ENCODE measurements around the gene POTEG. TPM values are rescaled to one million over a fixed set of nuclear protein-coding genes. Genes with fewer than 3 reads are reported as not detected.
A peak's percentile ranks its signal among the peaks of the same experiment; 100 is the strongest.
"Not testable (repeated sequence)": the region's sequence is repeated elsewhere in the genome, so short reads cannot be mapped to it uniquely, and the experiment has no call there.

The POTEG gene
- not detected in 2 replicates for total RNA-seq (2021)
- percentile 3 among the genes with signal in this experiment for Bru-seq, nascent RNA
- BruChase-seq, experiment 1, labeled RNA remaining after a 2-hour chase = not detected
- BruChase-seq, experiment 2, labeled RNA remaining after a 6-hour chase = percentile 3 among the genes with signal in this experiment
- long read RNA-seq = 0 reads

GRCh38 chr14:19434241-19434640, at the start of gene POTEG:
Gene POTEG, minus strand, starts transcription at chr14:19434341. Its CDS starts 52 bp downstream, at chr14:19434289.
- H3K4me3 ChIP-seq (ENCODE audit: low read depth, low read length, poor library complexity, severe bottlenecking); BruUV-seq (replicated peaks); intact Hi-C loops (cut with micrococcal nuclease; ENCODE audit: unreplicated experiment); H3K4me1 ChIP-seq (ENCODE audit: insufficient read depth, low read length, poor library complexity, severe bottlenecking); H3K36me3 ChIP-seq (ENCODE audit: insufficient read depth, low read length, poor library complexity, severe bottlenecking); POLR2A ChIA-PET (ENCODE audit: low non-redundant PET); CTCF ChIA-PET; H3K9me3 ChIP-seq (ENCODE audit: low read depth, low read length, poor library complexity, severe bottlenecking); H3K27ac ChIP-seq (ENCODE audit: low read depth, low read length, poor library complexity, severe bottlenecking); H3K27me3 ChIP-seq (replicated peaks; ENCODE audit: insufficient read depth, low read depth, low read length, poor library complexity); DNase-seq (ENCODE audit: low spot score): not testable (repeated sequence)

DNA sequence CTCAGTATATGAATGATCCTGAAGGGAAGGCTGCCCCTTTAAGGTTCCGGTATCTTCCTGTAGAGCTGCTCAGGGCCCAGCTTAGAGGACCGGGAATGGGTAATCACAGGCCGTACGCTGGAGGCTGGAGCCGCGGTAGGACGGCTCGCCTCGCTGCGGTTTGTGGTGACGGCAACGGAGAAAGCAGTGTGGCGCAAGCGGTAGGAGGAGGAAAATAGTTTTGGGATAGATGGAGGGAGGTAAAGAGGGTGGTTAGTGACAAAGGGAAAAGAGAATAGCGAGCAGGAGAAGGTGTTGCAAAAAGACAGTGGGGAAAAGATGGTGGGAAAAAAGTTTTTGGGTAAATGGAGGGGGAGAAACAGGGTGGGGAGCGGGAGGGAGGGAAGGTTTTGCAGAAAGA, 48.0 kb upstream of the POTEG start:
- H3K4me3 ChIP-seq (ENCODE audit: low read depth, low read length, poor library complexity, severe bottlenecking); H3K9me3 ChIP-seq (ENCODE audit: low read depth, low read length, poor library complexity, severe bottlenecking); BruUV-seq (replicated peaks); POLR2A ChIA-PET (ENCODE audit: low non-redundant PET); H3K4me1 ChIP-seq (ENCODE audit: insufficient read depth, low read length, poor library complexity, severe bottlenecking); H3K27ac ChIP-seq (ENCODE audit: low read depth, low read length, poor library complexity, severe bottlenecking); CTCF ChIA-PET; DNase-seq (ENCODE audit: low spot score); H3K36me3 ChIP-seq (ENCODE audit: insufficient read depth, low read length, poor library complexity, severe bottlenecking); intact Hi-C loops (cut with micrococcal nuclease; ENCODE audit: unreplicated experiment); H3K27me3 ChIP-seq (replicated peaks; ENCODE audit: insufficient read depth, low read depth, low read length, poor library complexity): not testable (repeated sequence)

- CTCF ChIA-PET; intact Hi-C loops (cut with micrococcal nuclease; ENCODE audit: unreplicated experiment): not testable (repeated sequence)
Measured at GRCh38 chr14:19481421-19481820, 47.3 kb upstream of the POTEG start.

GRCh38 chr14:19480491-19480890, 46.4 kb upstream of the POTEG start:
- CTCF ChIA-PET; H3K4me3 ChIP-seq (ENCODE audit: low read depth, low read length, poor library complexity, severe bottlenecking); H3K4me1 ChIP-seq (ENCODE audit: insufficient read depth, low read length, poor library complexity, severe bottlenecking); H3K9me3 ChIP-seq (ENCODE audit: low read depth, low read length, poor library complexity, severe bottlenecking); H3K27me3 ChIP-seq (replicated peaks; ENCODE audit: insufficient read depth, low read depth, low read length, poor library complexity); intact Hi-C loops (cut with micrococcal nuclease; ENCODE audit: unreplicated experiment); POLR2A ChIA-PET (ENCODE audit: low non-redundant PET); BruUV-seq (replicated peaks); H3K27ac ChIP-seq (ENCODE audit: low read depth, low read length, poor library complexity, severe bottlenecking); H3K36me3 ChIP-seq (ENCODE audit: insufficient read depth, low read length, poor library complexity, severe bottlenecking); DNase-seq (ENCODE audit: low spot score): not testable (repeated sequence)

More at GRCh38 chr14:19481421-19481820, 47.3 kb upstream of the POTEG start:
- H3K27ac ChIP-seq (ENCODE audit: low read depth, low read length, poor library complexity, severe bottlenecking); H3K36me3 ChIP-seq (ENCODE audit: insufficient read depth, low read length, poor library complexity, severe bottlenecking); H3K4me1 ChIP-seq (ENCODE audit: insufficient read depth, low read length, poor library complexity, severe bottlenecking); DNase-seq (ENCODE audit: low spot score); BruUV-seq (replicated peaks); H3K27me3 ChIP-seq (replicated peaks; ENCODE audit: insufficient read depth, low read depth, low read length, poor library complexity); H3K9me3 ChIP-seq (ENCODE audit: low read depth, low read length, poor library complexity, severe bottlenecking); POLR2A ChIA-PET (ENCODE audit: low non-redundant PET); H3K4me3 ChIP-seq (ENCODE audit: low read depth, low read length, poor library complexity, severe bottlenecking): not testable (repeated sequence)

GRCh38 chr14:19445761-19446160, 11.6 kb upstream of the POTEG start:
- H3K4me3 ChIP-seq (ENCODE audit: low read depth, low read length, poor library complexity, severe bottlenecking); intact Hi-C loops (cut with micrococcal nuclease; ENCODE audit: unreplicated experiment); H3K36me3 ChIP-seq (ENCODE audit: insufficient read depth, low read length, poor library complexity, severe bottlenecking); H3K27me3 ChIP-seq (replicated peaks; ENCODE audit: insufficient read depth, low read depth, low read length, poor library complexity); DNase-seq (ENCODE audit: low spot score); BruUV-seq (replicated peaks); H3K9me3 ChIP-seq (ENCODE audit: low read depth, low read length, poor library complexity, severe bottlenecking); H3K4me1 ChIP-seq (ENCODE audit: insufficient read depth, low read length, poor library complexity, severe bottlenecking); CTCF ChIA-PET; POLR2A ChIA-PET (ENCODE audit: low non-redundant PET); H3K27ac ChIP-seq (ENCODE audit: low read depth, low read length, poor library complexity, severe bottlenecking): not testable (repeated sequence)

DNA sequence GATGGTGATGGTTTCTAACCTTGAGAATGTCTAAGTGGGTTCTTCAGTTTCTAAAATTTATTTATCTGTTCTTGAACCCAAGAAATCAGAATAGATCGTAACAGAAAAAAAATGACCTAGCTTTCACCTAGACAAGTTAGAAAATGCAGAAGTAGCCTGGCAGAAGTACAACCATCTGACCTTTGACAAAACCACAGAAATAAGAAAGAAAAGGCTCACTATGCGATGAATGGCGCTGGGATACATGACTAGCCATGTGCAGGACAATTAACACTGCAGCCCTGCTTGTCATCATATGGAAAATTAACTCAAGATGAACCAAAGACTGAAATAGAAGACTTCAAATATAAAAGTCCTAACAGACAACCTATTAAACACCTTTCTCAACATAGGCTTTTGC, 5.7 kb upstream of the POTEG start:
- POLR2A ChIA-PET (ENCODE audit: low non-redundant PET); H3K4me1 ChIP-seq (ENCODE audit: insufficient read depth, low read length, poor library complexity, severe bottlenecking); H3K27me3 ChIP-seq (replicated peaks; ENCODE audit: insufficient read depth, low read depth, low read length, poor library complexity); intact Hi-C loops (cut with micrococcal nuclease; ENCODE audit: unreplicated experiment); DNase-seq (ENCODE audit: low spot score); H3K27ac ChIP-seq (ENCODE audit: low read depth, low read length, poor library complexity, severe bottlenecking); H3K9me3 ChIP-seq (ENCODE audit: low read depth, low read length, poor library complexity, severe bottlenecking); H3K4me3 ChIP-seq (ENCODE audit: low read depth, low read length, poor library complexity, severe bottlenecking); CTCF ChIA-PET; BruUV-seq (replicated peaks); H3K36me3 ChIP-seq (ENCODE audit: insufficient read depth, low read length, poor library complexity, severe bottlenecking): not testable (repeated sequence)

DNA sequence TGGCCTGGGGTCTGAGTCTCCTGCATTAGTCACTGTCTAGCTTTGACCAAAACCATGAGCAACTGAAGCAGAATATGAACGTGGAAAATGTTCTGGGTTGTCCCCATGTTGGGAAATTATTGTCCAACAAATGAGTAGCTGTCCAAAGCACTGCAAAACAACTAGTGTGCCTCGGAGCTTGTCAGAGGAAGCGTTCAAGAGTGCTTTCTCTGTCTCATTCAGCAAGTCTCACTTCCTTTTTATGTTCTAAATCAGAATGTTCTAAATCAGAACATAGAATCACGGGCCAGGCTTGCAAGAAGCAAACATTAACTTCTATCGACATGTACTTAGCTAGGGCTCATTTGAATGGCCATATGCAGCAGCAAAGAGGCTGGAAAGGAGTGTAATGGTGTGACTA, 5.1 kb upstream of the POTEG start:
- BruUV-seq (replicated peaks); CTCF ChIA-PET; DNase-seq (ENCODE audit: low spot score); POLR2A ChIA-PET (ENCODE audit: low non-redundant PET); H3K27ac ChIP-seq (ENCODE audit: low read depth, low read length, poor library complexity, severe bottlenecking); H3K4me3 ChIP-seq (ENCODE audit: low read depth, low read length, poor library complexity, severe bottlenecking); intact Hi-C loops (cut with micrococcal nuclease; ENCODE audit: unreplicated experiment); H3K27me3 ChIP-seq (replicated peaks; ENCODE audit: insufficient read depth, low read depth, low read length, poor library complexity); H3K36me3 ChIP-seq (ENCODE audit: insufficient read depth, low read length, poor library complexity, severe bottlenecking); H3K4me1 ChIP-seq (ENCODE audit: insufficient read depth, low read length, poor library complexity, severe bottlenecking); H3K9me3 ChIP-seq (ENCODE audit: low read depth, low read length, poor library complexity, severe bottlenecking): not testable (repeated sequence)

- H3K36me3 ChIP-seq (ENCODE audit: insufficient read depth, low read length, poor library complexity, severe bottlenecking); BruUV-seq (replicated peaks); H3K4me3 ChIP-seq (ENCODE audit: low read depth, low read length, poor library complexity, severe bottlenecking); H3K9me3 ChIP-seq (ENCODE audit: low read depth, low read length, poor library complexity, severe bottlenecking); H3K27me3 ChIP-seq (replicated peaks; ENCODE audit: insufficient read depth, low read depth, low read length, poor library complexity); H3K4me1 ChIP-seq (ENCODE audit: insufficient read depth, low read length, poor library complexity, severe bottlenecking); CTCF ChIA-PET; DNase-seq (ENCODE audit: low spot score); H3K27ac ChIP-seq (ENCODE audit: low read depth, low read length, poor library complexity, severe bottlenecking); POLR2A ChIA-PET (ENCODE audit: low non-redundant PET); intact Hi-C loops (cut with micrococcal nuclease; ENCODE audit: unreplicated experiment): not testable (repeated sequence)
Measured at GRCh38 chr14:19437126-19437443, 2.9 kb upstream of the POTEG start.
